ENCODE measurements around the gene LIFR. TPM values are rescaled to one million over a fixed set of nuclear protein-coding genes. Genes with fewer than 3 reads are reported as not detected.

Gene LIFR
- total RNA-seq, 4 donors from 2014 or later: 3.1 to 72.9 (median 16.9) TPM

DNA sequence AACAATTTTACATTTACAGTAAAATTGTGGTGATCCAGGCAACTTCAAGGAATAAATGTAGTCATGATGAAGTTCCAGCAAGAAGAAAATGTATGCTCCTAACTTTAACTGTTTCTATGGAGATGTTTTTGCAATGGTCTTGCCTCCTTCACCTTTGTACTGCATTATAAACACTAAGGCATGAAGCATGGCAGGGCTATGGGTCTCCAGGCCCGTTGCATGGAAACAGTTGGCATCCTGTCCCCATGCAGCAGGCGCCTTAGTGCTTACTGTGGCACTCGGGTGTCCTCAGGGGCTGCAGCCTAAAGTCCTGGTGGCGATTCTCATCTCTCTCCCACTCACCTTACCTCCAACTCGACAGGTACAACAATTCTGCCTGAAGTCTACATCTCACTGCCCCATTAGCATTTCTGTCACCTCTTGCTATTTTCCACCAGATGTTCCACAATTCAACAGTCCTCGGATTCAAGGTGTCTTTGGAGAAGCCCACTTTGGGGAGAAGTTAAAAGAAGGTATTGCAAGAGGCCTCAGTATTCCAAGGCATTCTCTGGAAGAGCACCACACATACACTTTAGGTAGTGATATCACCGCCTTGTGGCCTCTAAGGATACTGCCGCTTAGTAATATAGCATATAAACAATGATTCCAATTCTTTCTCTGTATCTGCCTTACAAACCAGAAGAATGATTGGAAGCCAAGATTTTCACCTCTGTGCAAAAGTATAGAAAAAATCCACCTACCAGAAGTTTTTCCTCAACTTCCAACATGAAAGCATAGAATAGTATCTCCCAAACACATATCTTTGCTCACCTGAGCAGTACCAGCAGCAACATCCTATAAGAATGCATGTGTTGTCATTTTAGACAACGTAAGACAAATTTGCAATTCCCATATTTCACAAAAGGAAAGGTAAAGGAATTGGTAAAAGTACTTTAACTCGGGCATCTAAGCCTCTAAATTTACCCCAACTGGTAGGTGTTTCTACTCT lies 5.1 kb downstream of the LIFR start:
- H3K9me3 ChIP-seq: no peaks in the 10 kb centered on the region
- 55 to 60% methylated on average over 10 of the region's 10 CpGs for WGBS, 2 donors
- intact Hi-C loops (cut with DNase I): loop anchor here (10.0 kb wide), 2 partner anchors 107 to 253 kb away; no protein-coding TSS in a partner anchor
- peaks cover 0 to 29% (median 0%) of the 10 kb centered on the region in 3 donors for H3K4me1 ChIP-seq
- peak overlapping the region in 2 of 4 donors; percentile 27 to 80 for H3K4me3 ChIP-seq
- TF ChIP-seq POLR2A (IDR thresholded peaks at IDR 0.05): no peak
- TF ChIP-seq, protein P1, sequence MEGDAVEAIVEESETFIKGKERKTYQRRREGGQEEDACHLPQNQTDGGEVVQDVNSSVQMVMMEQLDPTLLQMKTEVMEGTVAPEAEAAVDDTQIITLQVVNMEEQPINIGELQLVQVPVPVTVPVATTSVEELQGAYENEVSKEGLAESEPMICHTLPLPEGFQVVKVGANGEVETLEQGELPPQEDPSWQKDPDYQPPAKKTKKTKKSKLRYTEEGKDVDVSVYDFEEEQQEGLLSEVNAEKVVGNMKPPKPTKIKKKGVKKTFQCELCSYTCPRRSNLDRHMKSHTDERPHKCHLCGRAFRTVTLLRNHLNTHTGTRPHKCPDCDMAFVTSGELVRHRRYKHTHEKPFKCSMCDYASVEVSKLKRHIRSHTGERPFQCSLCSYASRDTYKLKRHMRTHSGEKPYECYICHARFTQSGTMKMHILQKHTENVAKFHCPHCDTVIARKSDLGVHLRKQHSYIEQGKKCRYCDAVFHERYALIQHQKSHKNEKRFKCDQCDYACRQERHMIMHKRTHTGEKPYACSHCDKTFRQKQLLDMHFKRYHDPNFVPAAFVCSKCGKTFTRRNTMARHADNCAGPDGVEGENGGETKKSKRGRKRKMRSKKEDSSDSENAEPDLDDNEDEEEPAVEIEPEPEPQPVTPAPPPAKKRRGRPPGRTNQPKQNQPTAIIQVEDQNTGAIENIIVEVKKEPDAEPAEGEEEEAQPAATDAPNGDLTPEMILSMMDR (IDR thresholded peaks at IDR 0.05): peak in 4 of 6 experiments; percentile 49 to 69 (median 52)
- H3K27me3 ChIP-seq: peaks cover 0 to 9% (median 0%) of the 10 kb centered on the region in 4 donors
- H3K36me3 ChIP-seq: no peaks in the 10 kb centered on the region
- H3K27ac ChIP-seq: no peak overlapping the region
- no peak for DNase-seq

DNA sequence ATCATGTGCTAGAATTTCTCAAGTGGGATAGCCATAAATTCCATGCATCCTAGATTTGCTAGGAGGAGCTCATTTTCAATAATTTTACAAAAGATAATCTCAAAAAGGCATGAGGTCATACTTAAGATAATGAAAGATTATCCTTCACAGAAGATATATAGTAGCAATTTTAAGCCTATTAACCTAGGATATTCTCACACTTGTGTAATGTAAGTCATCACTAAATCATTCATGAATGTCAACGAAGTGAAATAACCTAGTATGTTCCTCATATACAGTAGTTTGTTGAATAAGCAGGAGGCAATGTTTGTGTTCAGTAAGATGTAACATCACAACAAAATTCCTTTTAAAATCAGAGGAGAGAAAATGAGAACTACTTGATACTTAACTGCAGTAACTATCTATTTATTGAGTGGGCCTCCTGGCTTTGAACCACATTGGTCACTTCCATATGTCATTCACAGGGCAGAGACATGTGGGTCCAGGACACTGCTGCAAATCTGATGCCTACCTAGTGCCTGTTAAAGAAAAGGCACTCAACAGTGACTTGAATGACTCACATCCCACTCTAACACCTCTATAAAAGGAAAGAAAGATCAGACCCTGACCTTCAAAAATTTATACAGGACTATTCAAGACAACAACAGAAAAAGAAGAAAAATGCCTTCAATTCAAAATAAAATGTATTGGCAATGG lies 8.2 kb downstream of the LIFR start:
- H3K9me3 ChIP-seq: no peaks in the 10 kb centered on the region
- H3K27ac ChIP-seq: no peak overlapping the region
- H3K27me3 ChIP-seq: no peaks in the 10 kb centered on the region
- DNase-seq: no peak
- no peaks in the 10 kb centered on the region for H3K36me3 ChIP-seq
- intact Hi-C loops (cut with DNase I): no loop called here
- peaks cover 0 to 20% (median 0%) of the 10 kb centered on the region in 3 donors for H3K4me1 ChIP-seq
- 43 to 50% methylated on average over 1 of the region's 1 CpG for WGBS, 2 donors
- TF ChIP-seq, protein P1 (IDR thresholded peaks at IDR 0.05): no peak
- no peak for TF ChIP-seq POLR2A (IDR thresholded peaks at IDR 0.05)
- no peak overlapping the region for H3K4me3 ChIP-seq

DNA sequence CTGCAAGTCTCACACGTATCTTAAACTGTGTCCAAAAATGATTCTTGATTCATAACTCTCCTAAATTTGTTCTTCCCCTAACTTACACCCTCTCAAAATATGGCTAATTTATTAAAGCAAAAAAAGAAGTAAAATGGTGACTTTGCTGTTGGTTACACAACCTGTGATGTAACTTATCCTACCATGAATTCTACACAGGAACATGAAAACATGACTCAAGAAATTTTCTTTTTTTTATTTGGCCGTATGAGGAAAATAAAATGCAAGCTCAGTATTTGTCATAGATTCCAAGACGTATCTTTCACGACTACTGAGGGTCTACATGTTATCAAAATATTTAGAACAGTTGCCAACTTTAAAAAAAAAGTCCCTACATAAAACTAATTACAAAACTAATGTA lies 9.2 kb downstream of the LIFR start:
- WGBS, 2 donors: 63 to 78% methylated on average over 4 of the region's 4 CpGs
- H3K4me3 ChIP-seq: no peak overlapping the region
- no peak for DNase-seq
- intact Hi-C loops (cut with DNase I): no loop called here
- H3K4me1 ChIP-seq: peaks cover 0 to 20% (median 0%) of the 10 kb centered on the region in 3 donors
- H3K36me3 ChIP-seq: no peaks in the 10 kb centered on the region
- TF ChIP-seq, protein P1 (IDR thresholded peaks at IDR 0.05): no peak
- no peak for TF ChIP-seq POLR2A (IDR thresholded peaks at IDR 0.05)
- H3K9me3 ChIP-seq: no peaks in the 10 kb centered on the region
- H3K27ac ChIP-seq: no peak overlapping the region
- H3K27me3 ChIP-seq: no peaks in the 10 kb centered on the region

DNA sequence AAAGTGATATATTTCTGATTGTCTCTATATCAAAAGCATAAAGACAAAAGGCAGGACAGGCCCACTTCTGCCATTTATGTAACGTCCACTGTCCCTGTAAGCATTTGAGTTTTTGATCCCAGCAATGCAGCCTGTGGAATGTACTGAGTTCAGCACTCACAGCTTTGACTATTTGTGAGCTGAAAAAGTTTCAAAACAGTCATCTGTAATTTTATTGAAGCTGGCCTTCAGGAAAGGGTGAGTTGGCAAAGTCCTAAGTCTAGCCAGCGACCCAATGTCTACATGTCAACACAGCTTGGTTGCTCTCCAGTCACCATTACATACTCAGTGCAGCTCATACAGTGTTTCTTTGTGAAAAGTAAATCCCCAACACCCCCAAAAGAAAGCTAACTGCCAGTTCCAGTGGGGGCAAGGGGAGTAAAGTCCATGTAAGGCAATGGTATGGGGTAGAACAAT lies 9.7 kb downstream of the LIFR start:
- TF ChIP-seq, protein P1 (IDR thresholded peaks at IDR 0.05): no peak
- no peak for TF ChIP-seq POLR2A (IDR thresholded peaks at IDR 0.05)
- intact Hi-C loops (cut with DNase I): no loop called here
- Histone ChIP-seq H3K27me3 (no peaks in the 10 kb centered on the region), H3K4me1 (peaks cover 0 to 20% (median 0%) of the 10 kb centered on the region in 3 donors), H3K27ac (no peak overlapping the region), H3K4me3 (no peak overlapping the region), H3K36me3 (no peaks in the 10 kb centered on the region), H3K9me3 (no peaks in the 10 kb centered on the region)
- no peak for DNase-seq
- 62 to 77% methylated on average over 2 of the region's 2 CpGs for WGBS, 2 donors
